OCI-LY7 (cell line): Measurements from ENCODE around the gene INO80E. TPM values are rescaled to one million over a fixed set of nuclear protein-coding genes. Genes with fewer than 3 reads are reported as not detected.

ENCODE experiments used
- BruUV-seq: library from RNA; stranded (reverse); fragments of 400-500 nt; replicated peaks from 2 replicates; lab custom pipeline; 2021; lab: Mats Ljungman, UMichigan
- CTCF ChIA-PET: fragments of 300-600 bp; sonication (Branson Sonifier 250); formaldehyde crosslinking; loops from one replicate; lab custom pipeline; 2022; ENCODE audit warnings: antibody characterized with exemption; ENCODE audit not compliant: unreplicated experiment; lab: Charles Lee
- POLR2A ChIA-PET: fragments of 300-600 bp; sonication (Branson Sonifier 250); formaldehyde crosslinking; loops from one replicate; lab custom pipeline; 2022; ENCODE audit warnings: antibody characterized with exemption; lab: Charles Lee
- DNase-seq: peaks from one replicate; pipeline ENCODE4 v3.0.0-alpha.2; 2015; ENCODE audit warnings: low spot score
- H2AFZ ChIP-seq: fragments of 200-600 bp; sonication (generic), shearing (Covaris generic); 2 replicates; pipeline ENCODE4 v1.6.1; 2014; ENCODE audit warnings: mild to moderate bottlenecking, antibody characterized with exemption, low read length, moderate library complexity
- H3K27ac ChIP-seq: fragments of 200-600 bp; sonication (generic); 2 replicates; pipeline ENCODE4 v1.5.1; 2014; ENCODE audit warnings: mixed run types, low read depth, mild to moderate bottlenecking, moderate library complexity, low read length, inconsistent platforms; ENCODE audit not compliant: poor library complexity, severe bottlenecking
- H3K36me3 ChIP-seq: fragments of 200-600 bp; sonication (generic); 2 replicates; pipeline ENCODE4 v1.6.1; 2014; ENCODE audit warnings: mild to moderate bottlenecking, antibody characterized with exemption, low read length, moderate library complexity, mixed read lengths; ENCODE audit not compliant: insufficient read depth
- H3K4me1 ChIP-seq: fragments of 200-600 bp; sonication (generic); 2 replicates; pipeline ENCODE4 v1.5.1; 2014; ENCODE audit warnings: mild to moderate bottlenecking, low read length; ENCODE audit not compliant: insufficient read depth, poor library complexity, severe bottlenecking
- H3K4me2 ChIP-seq: fragments of 200-600 bp; sonication (generic); 2 replicates; pipeline ENCODE4 v1.6.1; 2014; ENCODE audit warnings: mild to moderate bottlenecking, low read length
- H3K4me3 ChIP-seq: fragments of 200-600 bp; sonication (generic); 2 replicates; pipeline ENCODE4 v1.5.1; 2014; ENCODE audit warnings: mild to moderate bottlenecking, low read depth, low read length; ENCODE audit not compliant: poor library complexity, severe bottlenecking
- H3K79me2 ChIP-seq: fragments of 200-600 bp; sonication (generic); 2 replicates; pipeline ENCODE4 v1.6.1; 2016; ENCODE audit warnings: low read depth, mild to moderate bottlenecking, low read length, moderate library complexity, mixed read lengths; ENCODE audit not compliant: insufficient read depth
- H3K9me2 ChIP-seq: fragments of 200-600 bp; sonication (generic); 2 replicates; pipeline ENCODE4 v1.6.1; 2016; ENCODE audit warnings: mild to moderate bottlenecking, low read length, mixed read lengths; ENCODE audit not compliant: insufficient read depth
- H3K9me3 ChIP-seq: fragments of 200-600 bp; sonication (generic); 2 replicates; pipeline ENCODE4 v1.6.1; 2014; ENCODE audit warnings: mild to moderate bottlenecking, mixed run types, low read length, mixed read lengths
- H4K20me1 ChIP-seq: fragments of 200-600 bp; sonication (generic); 2 replicates; pipeline ENCODE4 v1.6.1; 2014; ENCODE audit warnings: mild to moderate bottlenecking, antibody characterized with exemption, low read length, moderate library complexity, mixed read lengths; ENCODE audit not compliant: insufficient read depth
- EZH2phosphoT487 ChIP-seq: fragments of 200-600 bp; sonication (generic); IDR thresholded peaks from 2 replicates; pipeline ENCODE4 v1.6.1; 2018; ENCODE audit warnings: low read depth, borderline replicate concordance, mild to moderate bottlenecking, mixed run types, antibody characterized with exemption, low read length, moderate library complexity, mixed read lengths
- intact Hi-C: fragments of 100-400 bp; cut with micrococcal nuclease; formaldehyde crosslinking; loops from one replicate; pipeline ENCODE4 v1.10.0; 2022; ENCODE audit not compliant: unreplicated experiment
- total RNA-seq, 2 experiments: library from RNA; depleted of rRNA in 1 of 2; stranded (reverse); fragments of >200 nt in 1 of 2; shearing (Covaris generic) in 1 of 2; gene quantifications; 2 replicates each; pipeline ENCODE4 v1.2.3, GENCODE V29; 2014 to 2022
- TF ChIP-seq, protein P1 (sequence below): fragments of 200-600 bp; sonication (generic); conservative IDR thresholded peaks from 2 replicates; pipeline ENCODE4 v1.5.1; 2014; ENCODE audit warnings: mild to moderate bottlenecking, antibody characterized with exemption, low read length, moderate library complexity, mixed read lengths

INO80E gene
- total RNA-seq, 2 experiments from 2014 or later = 88.0 to 129 TPM

DNA sequence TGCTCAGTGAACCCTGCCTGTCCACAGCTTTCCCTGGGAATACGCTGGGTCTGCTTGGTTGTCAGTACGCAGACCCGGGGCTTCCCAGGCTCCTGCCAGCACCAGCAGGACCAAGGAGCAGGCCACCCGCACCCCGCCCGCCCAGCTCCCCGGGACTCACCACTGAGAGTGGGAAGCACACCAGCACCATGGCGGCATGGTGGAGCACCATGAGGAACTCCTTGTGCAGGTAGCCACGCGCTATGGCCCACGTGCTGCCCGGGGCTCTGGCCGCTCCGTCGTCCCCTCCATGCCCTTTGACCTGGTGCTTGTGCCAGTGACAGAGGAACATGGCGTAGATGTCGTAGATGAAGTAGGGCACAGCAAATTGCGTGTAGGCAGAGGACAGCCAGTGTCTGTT is 30.4 kb downstream of the INO80E start:
- H3K27ac ChIP-seq = no peak overlapping the region
- ChIA-PET CTCF (no interaction called here), POLR2A (no interaction called here)
- no peaks in the 10 kb centered on the region for H3K79me2 ChIP-seq
- intact Hi-C loops = no loop called here
- no peaks in the 10 kb centered on the region for H3K9me3 ChIP-seq
- H2AFZ ChIP-seq = no peak overlapping the region
- H3K4me3 ChIP-seq = no peak overlapping the region
- no peak for DNase-seq
- no TSS peak for BruUV-seq
- H3K9me2 ChIP-seq = no peaks in the 10 kb centered on the region
- TF ChIP-seq EZH2phosphoT487 = no peak
- TF ChIP-seq, protein P1, sequence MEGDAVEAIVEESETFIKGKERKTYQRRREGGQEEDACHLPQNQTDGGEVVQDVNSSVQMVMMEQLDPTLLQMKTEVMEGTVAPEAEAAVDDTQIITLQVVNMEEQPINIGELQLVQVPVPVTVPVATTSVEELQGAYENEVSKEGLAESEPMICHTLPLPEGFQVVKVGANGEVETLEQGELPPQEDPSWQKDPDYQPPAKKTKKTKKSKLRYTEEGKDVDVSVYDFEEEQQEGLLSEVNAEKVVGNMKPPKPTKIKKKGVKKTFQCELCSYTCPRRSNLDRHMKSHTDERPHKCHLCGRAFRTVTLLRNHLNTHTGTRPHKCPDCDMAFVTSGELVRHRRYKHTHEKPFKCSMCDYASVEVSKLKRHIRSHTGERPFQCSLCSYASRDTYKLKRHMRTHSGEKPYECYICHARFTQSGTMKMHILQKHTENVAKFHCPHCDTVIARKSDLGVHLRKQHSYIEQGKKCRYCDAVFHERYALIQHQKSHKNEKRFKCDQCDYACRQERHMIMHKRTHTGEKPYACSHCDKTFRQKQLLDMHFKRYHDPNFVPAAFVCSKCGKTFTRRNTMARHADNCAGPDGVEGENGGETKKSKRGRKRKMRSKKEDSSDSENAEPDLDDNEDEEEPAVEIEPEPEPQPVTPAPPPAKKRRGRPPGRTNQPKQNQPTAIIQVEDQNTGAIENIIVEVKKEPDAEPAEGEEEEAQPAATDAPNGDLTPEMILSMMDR = no peak
- no peaks in the 10 kb centered on the region for H3K36me3 ChIP-seq
- no peaks in the 10 kb centered on the region for H4K20me1 ChIP-seq
- no peaks in the 10 kb centered on the region for H3K4me1 ChIP-seq
- no peak overlapping the region for H3K4me2 ChIP-seq

DNA sequence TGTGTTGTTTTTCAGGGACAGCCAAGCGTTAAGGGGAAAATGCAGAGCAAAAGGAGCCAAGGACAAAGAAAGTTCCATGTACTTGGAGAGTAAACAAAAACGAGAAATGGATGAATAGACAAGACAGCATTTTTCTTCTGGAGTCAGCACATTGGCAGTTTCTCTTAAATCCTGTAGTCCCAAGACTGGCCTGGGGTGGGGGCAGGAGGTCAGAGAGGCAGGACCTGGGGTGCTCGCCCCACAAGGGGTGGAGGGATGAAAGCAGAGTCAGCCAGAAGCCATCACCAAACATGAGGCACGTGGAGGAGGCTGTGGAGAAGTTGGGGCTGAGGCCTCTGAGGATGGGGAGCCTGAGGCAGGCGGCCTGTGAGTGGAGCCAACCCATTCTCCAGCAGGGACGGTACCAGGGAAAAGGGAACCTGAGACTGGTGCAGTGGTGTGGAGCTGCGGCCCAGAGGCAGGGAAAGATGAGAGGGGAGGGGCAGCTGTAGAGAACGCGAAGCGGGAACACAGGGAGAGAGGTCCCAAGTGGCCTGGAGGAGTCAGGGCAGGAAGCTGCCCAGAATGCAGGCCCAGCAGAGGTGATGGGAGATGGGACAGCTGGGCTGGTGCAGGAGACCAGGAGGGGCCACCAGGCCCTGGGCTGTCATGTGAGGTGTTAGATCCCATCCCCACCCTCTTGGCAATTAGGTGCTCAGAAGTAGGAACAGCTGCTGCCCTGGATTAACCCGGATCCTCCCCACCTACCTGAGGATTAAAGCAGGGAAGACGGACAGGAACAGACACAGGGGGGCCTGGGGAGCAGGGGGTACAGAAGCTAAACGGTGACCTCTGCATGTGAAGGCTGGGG is 31.8 kb downstream of the INO80E start:
- no peaks in the 10 kb centered on the region for H3K79me2 ChIP-seq
- H3K27ac ChIP-seq = no peak overlapping the region
- CTCF ChIA-PET = no interaction called here
- H2AFZ ChIP-seq = no peak overlapping the region
- intact Hi-C loops = no loop called here
- no peaks in the 10 kb centered on the region for H3K9me2 ChIP-seq
- DNase-seq = no peak
- POLR2A ChIA-PET = no interaction called here
- H4K20me1 ChIP-seq = no peaks in the 10 kb centered on the region
- H3K4me3 ChIP-seq = no peak overlapping the region
- BruUV-seq = no TSS peak
- H3K4me1 ChIP-seq = no peaks in the 10 kb centered on the region
- no peak for TF ChIP-seq EZH2phosphoT487
- TF ChIP-seq, protein P1 = no peak
- no peaks in the 10 kb centered on the region for H3K36me3 ChIP-seq
- no peak overlapping the region for H3K4me2 ChIP-seq
- H3K9me3 ChIP-seq = no peaks in the 10 kb centered on the region

DNA sequence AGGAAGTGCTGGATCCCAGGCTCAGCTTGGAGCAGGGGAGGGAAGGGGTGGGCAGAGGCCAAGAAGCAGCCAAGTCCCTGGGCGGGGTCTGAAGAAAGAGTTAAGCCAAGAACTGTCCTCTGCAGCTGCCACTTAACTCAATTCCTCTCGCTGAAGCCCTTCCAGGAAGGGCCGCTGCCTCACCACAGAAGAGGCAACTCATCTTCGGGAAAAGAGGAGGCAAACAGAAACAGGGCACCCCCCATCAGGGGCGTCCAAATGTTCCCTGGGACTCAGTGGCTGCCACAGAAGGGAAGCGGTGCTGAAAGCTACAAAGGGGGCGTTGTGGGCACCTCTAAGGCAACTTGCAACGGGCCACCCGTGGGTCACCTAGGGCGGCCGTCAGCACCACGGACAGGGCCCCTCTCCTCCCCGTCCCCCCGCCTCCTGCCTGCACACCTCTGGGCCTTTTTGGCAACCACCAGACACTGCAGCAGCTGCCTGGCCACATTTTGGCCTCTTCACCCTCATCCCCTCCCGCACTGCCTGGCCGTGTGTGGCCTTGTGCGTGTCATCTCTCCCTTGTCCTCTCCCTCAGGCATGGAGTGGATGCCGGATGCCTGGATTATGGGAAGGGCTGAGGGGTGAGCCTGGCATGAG is 32.5 kb downstream of the INO80E start:
- Histone ChIP-seq H3K27ac (no peak overlapping the region), H3K9me2 (no peaks in the 10 kb centered on the region), H3K79me2 (no peaks in the 10 kb centered on the region), H2AFZ (no peak overlapping the region), H4K20me1 (no peaks in the 10 kb centered on the region), H3K4me2 (no peak overlapping the region), H3K4me3 (no peak overlapping the region), H3K4me1 (no peaks in the 10 kb centered on the region), H3K36me3 (no peaks in the 10 kb centered on the region), H3K9me3 (no peaks in the 10 kb centered on the region)
- DNase-seq = no peak
- ChIA-PET CTCF (no interaction called here), POLR2A (no interaction called here)
- BruUV-seq = no TSS peak
- TF ChIP-seq EZH2phosphoT487 = no peak
- TF ChIP-seq, protein P1 = no peak
- intact Hi-C loops = no loop called here
